ENCODE data around the gene FTCD.
"Not testable (repeated sequence)": the region's sequence is repeated elsewhere in the genome, so short reads cannot be mapped to it uniquely, and the experiment has no call there.

FTCD gene

DNA sequence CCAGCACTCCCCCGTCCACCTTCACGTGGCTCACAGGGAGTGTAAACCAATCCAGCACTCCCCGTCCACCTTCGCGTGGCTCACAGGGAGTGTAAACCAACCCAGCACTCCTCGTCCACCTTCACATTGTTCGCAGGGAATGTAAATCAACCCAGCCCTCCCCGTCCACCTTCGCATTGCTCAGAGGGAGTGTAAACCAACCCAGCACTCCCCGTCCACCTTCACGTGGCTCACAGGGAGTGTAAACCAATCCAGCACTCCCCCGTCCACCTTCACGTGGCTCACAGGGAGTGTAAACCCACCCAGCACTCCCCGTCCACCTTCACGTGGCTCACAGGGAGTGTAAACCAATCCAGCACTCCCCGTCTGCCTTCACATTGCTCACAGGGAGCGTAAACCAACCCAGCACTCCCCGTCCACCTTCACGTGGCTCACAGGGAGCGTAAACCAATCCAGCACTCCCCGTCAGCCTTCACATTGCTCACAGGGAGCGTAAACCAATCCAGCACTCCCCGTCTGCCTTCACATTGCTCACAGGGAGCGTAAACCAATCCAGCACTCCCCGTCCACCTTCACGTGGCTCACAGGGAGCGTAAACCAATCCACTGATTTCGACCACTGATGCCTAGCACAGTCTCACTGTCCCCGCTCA lies 14.9 kb downstream of the FTCD start:
- DNase-seq (ENCODE audit: low read depth in 2 of 2): not testable (repeated sequence)

GRCh38 chr21:46139686-46140085 lies 15.7 kb downstream of the FTCD start:
- no peak for DNase-seq (ENCODE audit: low read depth in 2 of 2)

- DNase-seq (ENCODE audit: low read depth in 2 of 2): no peak
Observed at GRCh38 chr21:46138383-46138970, 16.9 kb downstream of the FTCD start.

DNA sequence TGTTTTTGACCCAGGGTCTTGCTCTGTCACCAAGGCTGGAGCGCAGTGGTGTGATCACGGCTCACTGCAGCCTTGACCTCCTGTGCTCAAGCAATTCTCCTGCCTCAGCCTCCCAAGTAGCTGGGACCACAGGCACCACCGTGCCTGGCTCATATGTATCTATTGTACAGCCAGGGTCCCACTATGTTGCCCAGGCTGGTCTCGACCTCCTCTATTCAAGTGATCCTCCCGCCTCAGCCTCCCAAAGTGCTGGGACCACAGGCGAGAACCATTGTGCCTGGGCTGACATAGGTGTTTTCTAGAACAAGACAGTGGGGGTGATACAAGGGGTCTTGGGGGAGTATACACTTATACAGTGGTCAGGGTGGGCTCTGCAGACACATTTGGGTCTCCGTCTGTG lies 17.5 kb downstream of the FTCD start:
- no peak for DNase-seq (ENCODE audit: low read depth in 2 of 2)

GRCh38 chr21:46136739-46137349 lies 18.5 kb downstream of the FTCD start:
- no peak for DNase-seq (ENCODE audit: low read depth in 2 of 2)

DNA sequence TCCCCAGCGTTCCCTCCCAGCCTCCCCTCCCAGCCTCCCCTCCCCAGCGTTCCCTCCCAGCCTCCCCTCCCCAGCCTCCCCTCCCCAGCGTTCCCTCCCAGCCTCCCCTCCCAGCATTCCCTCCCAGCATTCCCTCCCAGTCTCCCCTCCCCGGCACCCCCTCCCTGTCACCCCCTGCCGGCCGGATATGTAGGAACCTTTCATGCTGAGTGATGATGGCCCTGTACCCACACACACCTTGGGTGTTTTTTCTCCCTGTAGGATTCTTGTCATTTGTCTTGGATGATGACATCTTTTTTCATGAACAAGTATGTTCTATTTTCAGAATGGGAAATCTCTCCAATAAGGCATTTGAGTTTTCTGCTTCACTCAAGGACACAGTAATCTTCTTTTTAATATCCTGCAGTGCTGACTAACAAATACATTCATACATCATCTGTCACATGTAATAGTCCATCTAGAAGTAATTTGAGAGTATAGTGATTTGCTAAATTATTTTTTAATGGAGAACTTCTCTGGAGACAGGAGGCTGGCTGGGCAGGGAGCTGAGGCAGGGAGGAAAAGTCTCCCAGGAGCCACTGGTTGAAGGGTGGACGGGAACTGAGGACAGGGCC lies 19.5 kb downstream of the FTCD start:
- no peak for DNase-seq (ENCODE audit: low read depth in 2 of 2)

GRCh38 chr21:46131838-46132651 lies 23.3 kb downstream of the FTCD start:
- DNase-seq (ENCODE audit: low read depth in 2 of 2): no peak

GRCh38 chr21:46131588-46131837 lies 23.9 kb downstream of the FTCD start:
- DNase-seq (ENCODE audit: low read depth in 2 of 2): no peak

- no peak for DNase-seq (ENCODE audit: low read depth in 2 of 2)
Observed at GRCh38 chr21:46130831-46131587, 24.4 kb downstream of the FTCD start.

DNA sequence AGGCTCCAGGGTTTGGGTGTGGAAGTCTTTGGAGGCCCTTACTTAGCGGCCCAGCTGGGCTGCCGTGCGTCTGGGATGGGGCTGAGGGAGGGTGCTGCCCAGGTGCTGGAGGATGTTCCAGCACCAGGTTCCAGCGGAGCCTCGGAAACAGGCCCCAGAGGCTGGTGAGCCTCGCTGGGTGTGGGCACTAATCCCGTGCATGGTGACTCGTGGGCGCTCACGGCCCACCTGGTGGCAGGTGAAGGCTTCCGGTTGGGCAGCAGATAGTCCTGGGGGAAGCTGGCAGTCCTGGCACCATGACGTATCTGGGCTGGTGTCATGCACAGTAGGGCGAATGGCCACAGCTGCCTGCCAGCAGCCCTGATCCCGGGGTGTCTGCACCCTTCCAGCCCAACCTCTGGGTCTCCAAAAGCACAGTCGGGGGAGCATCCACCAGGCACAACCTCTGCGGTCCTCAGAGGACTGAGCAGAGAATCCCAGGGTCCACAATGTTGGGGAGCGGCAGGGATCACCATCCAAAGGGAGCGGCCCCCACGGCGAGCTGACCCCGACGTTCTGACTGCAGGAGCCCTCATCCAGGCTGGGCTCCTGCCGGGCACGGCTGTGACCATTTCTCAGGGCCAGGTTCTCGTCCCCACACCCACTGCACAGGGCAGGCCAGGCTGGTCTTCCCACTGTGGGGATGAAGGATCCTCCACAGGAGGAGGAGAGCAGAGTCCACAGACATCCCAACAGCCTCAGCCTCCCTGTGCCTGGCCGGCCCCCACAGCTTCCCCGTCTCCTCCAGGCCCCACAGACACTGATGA lies 25.3 kb downstream of the FTCD start:
- DNase-seq (ENCODE audit: low read depth in 2 of 2): no peak

- DNase-seq (ENCODE audit: low read depth in 2 of 2): no peak
Observed at GRCh38 chr21:46128933-46129571, 26.3 kb downstream of the FTCD start.

GRCh38 chr21:46128106-46128932 lies 27.1 kb downstream of the FTCD start:
- no peak for DNase-seq (ENCODE audit: low read depth in 2 of 2)

DNA sequence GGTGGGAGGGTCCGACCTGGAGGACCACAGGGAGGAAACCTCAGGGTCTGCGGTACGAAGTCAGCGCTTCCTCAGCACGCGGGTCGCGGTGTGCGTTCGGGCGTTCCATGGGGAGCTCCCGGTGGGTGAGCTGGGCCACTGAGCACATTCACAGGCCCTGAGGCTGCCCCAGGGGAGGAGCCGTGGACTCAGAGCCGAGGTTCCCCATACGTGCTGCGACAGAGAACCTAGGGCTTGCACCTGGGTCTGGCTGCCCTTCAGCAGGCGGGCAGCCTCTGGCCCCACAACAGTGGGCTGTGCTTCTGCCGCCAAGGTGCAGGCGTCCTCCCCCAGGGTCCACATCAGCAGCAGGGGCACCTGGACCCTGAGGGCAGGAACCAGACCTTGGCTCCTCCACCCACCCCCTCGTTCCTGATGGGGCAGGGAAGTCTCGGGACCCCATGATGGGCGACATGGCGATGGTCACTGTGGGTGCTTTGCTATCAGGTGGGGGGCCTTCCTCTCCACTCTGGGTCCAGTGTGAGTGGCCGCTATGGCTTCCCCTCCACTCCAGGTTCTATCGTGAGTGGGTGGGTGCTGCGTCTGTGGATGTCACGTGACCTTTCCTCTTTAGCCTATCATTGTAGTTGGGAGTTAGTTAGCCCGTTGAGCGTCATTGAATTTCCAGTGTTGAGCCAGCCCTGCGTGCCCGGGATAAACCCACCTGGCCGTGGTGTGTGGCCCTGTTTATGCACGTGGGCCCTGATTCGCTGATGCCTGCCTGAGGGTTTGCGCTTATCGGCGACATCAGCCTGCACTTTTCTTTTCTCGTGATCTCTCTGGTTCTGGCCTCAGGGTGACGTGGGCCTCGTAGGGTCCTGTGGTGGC lies 27.9 kb downstream of the FTCD start:
- DNase-seq (ENCODE audit: low read depth in 2 of 2): no peak

DNA sequence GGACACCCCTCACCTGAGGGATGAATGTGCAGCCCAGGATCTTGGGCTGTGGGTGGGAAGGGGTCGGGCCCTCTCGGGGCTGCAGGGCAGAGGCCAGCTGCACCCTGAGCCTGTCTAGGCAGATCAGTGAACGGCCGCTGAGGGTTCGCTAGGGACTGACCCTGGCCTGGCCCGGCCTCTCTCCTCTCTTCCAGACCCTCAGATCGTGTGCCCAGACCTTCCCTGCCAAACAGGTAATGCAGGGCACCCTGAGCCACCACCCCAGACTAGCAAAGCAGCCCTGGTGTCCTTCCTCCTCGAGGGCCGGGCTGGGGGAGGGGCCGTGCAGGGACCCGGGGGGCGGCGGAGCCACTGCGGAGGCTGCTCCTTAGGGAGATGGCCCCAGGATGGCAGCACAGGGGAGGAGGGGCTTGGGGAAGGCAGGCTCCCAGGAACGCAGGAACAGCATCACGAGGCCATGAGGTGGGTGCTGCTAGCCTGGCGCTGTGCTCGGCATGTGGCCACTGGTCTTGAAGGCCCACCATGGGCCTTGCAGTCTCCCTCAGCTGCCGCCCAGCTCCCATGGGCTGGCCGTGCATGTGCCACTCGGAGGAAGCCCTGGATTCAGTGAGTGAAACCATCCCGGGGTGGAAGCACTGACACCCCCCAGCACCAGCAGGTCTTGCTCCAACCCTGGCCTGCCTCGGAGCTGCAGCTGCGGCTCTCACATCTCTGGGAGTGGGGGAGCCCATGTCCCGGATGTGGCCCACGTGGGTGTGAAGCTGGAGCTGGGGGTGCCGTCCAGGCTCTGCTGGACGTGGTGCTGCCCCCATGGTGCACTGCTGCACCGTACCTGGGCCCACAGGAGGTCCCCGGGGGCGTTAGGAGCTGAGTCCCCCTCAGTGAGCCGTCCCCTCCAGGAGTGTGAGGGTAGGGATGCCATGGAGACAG lies 28.8 kb downstream of the FTCD start:
- no peak for DNase-seq (ENCODE audit: low read depth in 2 of 2)

DNA sequence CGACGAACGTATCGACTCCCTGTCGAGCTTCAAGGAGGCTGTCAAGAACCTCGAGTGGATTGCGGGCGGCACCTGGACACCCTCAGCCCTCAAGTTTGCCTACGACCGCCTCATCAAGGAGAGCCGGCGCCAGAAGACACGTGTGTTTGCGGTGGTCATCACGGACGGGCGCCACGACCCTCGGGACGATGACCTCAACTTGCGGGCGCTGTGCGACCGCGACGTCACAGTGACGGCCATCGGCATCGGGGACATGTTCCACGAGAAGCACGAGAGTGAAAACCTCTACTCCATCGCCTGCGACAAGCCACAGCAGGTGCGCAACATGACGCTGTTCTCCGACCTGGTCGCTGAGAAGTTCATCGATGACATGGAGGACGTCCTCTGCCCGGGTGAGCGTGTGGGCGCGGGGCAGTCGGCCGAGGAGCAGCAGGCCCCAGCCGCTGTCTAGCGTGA lies 29.5 kb downstream of the FTCD start:
- DNase-seq (ENCODE audit: low read depth in 2 of 2): no peak

DNA sequence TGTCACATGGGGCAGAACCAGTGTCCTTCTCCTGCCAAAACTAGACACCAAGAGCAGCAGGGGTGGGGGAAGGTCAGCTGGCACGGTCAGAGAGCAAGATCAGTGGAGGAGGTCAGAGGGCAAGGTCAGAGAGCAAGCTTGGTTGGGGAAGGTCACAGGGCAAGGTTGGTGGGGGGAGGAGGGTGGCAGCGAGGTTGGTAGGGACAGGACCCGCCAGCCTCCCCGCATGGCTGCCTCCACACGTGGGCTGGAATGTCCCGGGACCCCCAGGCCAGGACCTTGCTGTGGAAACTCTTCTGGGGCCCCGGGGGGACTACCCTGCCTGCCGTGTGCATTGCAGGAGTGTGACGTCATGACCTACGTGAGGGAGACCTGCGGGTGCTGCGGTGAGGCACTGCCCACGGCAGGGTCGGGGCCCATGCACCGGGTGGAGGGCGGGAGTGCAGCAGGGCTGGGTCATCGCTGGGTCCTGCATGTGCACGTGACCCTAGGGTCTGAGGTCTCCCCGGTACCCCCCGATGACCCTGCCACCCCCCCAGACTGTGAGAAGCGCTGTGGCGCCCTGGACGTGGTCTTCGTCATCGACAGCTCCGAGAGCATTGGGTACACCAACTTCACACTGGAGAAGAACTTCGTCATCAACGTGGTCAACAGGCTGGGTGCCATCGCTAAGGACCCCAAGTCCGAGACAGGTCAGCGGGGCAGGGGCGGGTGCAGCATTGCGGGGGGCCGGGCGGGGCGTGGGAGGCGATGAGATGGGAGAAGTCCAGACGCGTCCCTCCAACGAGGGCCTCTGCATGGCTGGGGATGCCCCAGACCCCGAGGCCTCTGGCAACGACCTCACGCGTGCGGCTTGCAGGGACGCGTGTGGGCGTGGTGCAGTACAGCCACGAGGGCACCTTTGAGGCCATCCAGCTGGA lies 30.2 kb downstream of the FTCD start:
- no peak for DNase-seq (ENCODE audit: low read depth in 2 of 2)

Data from fibroblast of skin of left biceps (primary cell).